ENCODE data around the gene METTL26.

METTL26 gene

GRCh38 chr16:658679-659571 lies 22.8 kb upstream of the METTL26 start:
- no peak for DNase-seq (ENCODE audit: low read depth)

GRCh38 chr16:657487-657886 lies 21.4 kb upstream of the METTL26 start:
- no peak for DNase-seq (ENCODE audit: low read depth)

GRCh38 chr16:654034-654433 lies 17.9 kb upstream of the METTL26 start:
- DNase-seq (ENCODE audit: low read depth): no peak

- no peak for DNase-seq (ENCODE audit: low read depth)
Observed at GRCh38 chr16:652454-653305, 16.6 kb upstream of the METTL26 start.

- DNase-seq (ENCODE audit: low read depth): no peak
Observed at GRCh38 chr16:651844-652243, 15.7 kb upstream of the METTL26 start.

- no peak for DNase-seq (ENCODE audit: low read depth)
Observed at GRCh38 chr16:649631-650030, 13.5 kb upstream of the METTL26 start.

- peak; percentile 90 for DNase-seq (ENCODE audit: low read depth)
Observed at GRCh38 chr16:648781-649589, 12.9 kb upstream of the METTL26 start, which contains the start of gene WDR90. Gene WDR90, plus strand, starts transcription at chr16:649365. Its CDS starts 52 bp downstream, at chr16:649417.

GRCh38 chr16:648071-648780 lies 12.1 kb upstream of the METTL26 start:
- DNase-seq (ENCODE audit: low read depth): no peak

- no peak for DNase-seq (ENCODE audit: low read depth)
Observed at GRCh38 chr16:647173-647902, 11.2 kb upstream of the METTL26 start.

GRCh38 chr16:646679-647172 lies 10.6 kb upstream of the METTL26 start:
- DNase-seq (ENCODE audit: low read depth): no peak

- DNase-seq (ENCODE audit: low read depth): no peak
Observed at GRCh38 chr16:645852-646678, 10.0 kb upstream of the METTL26 start.

GRCh38 chr16:644556-644955 lies 8.5 kb upstream of the METTL26 start:
- no peak for DNase-seq (ENCODE audit: low read depth)

GRCh38 chr16:643050-643368 lies 6.9 kb upstream of the METTL26 start:
- no peak for DNase-seq (ENCODE audit: low read depth)

- no peak for DNase-seq (ENCODE audit: low read depth)
Observed at GRCh38 chr16:642189-643049, 6.3 kb upstream of the METTL26 start.

GRCh38 chr16:641326-642188 lies 5.5 kb upstream of the METTL26 start, which contains the start of gene MCRIP2:
Gene MCRIP2, plus strand, starts transcription at chr16:641828. Its CDS starts 164 bp downstream, at chr16:641992.
- DNase-seq (ENCODE audit: low read depth): peak; percentile 58

- no peak for DNase-seq (ENCODE audit: low read depth)
Observed at GRCh38 chr16:640614-641013, 4.5 kb upstream of the METTL26 start.

- DNase-seq (ENCODE audit: low read depth): no peak
Observed at GRCh38 chr16:638836-639235, 2.7 kb upstream of the METTL26 start.
